ENCODE results near the gene SETBP1.

The SETBP1 gene

GRCh38 chr18:45107425-45107824, 426.7 kb downstream of the SETBP1 start:
- WGBS (ENCODE audit: extremely low coverage, insufficient coverage, insufficient read length) = no CpG with 5 or more reads among the region's 1 CpG
- H3K79me2 ChIP-seq (ENCODE audit: control insufficient read depth, insufficient read depth, low read length, poor library complexity) = no peaks in the 10 kb centered on the region
- no peak overlapping the region for H3K23ac ChIP-seq (ENCODE audit: low read length)
- no peak overlapping the region for H2BK5ac ChIP-seq (ENCODE audit: low read depth, low read length, poor library complexity)
- H4K8ac ChIP-seq (ENCODE audit: low read depth, low read length) = no peak overlapping the region
- H2BK12ac ChIP-seq (ENCODE audit: low read length) = no peak overlapping the region
- H3K9me3 ChIP-seq (ENCODE audit: insufficient read depth, low read depth, low read length) = no peaks in the 10 kb centered on the region
- H3K36me3 ChIP-seq (ENCODE audit: control insufficient read depth in 1 of 2, insufficient read depth in 2 of 2, low read length in 2 of 2) = no peaks in the 10 kb centered on the region
- no peak overlapping the region for H3K9ac ChIP-seq (ENCODE audit: low read length)
- H3K4me2 ChIP-seq (ENCODE audit: low read length) = no peak overlapping the region
- H2BK120ac ChIP-seq (ENCODE audit: insufficient read depth, low read length, poor library complexity) = no peak overlapping the region
- no peak overlapping the region for H2AFZ ChIP-seq (ENCODE audit: insufficient read depth, low read length, poor library complexity)
- no peak overlapping the region for H4K12ac ChIP-seq (ENCODE audit: low read depth, low read length)
- H3K14ac ChIP-seq (ENCODE audit: low read length) = no peak overlapping the region
- peak; percentile 66 to 89 for DNase-seq
- no peaks in the 10 kb centered on the region for H3K4me1 ChIP-seq (ENCODE audit: control insufficient read depth in 1 of 2, insufficient read depth in 2 of 2, low read length in 2 of 2)
- H3K4ac ChIP-seq (ENCODE audit: low read depth, low read length) = no peak overlapping the region
- H3K18ac ChIP-seq (ENCODE audit: low read length) = no peak overlapping the region
- no peak overlapping the region for H2AK5ac ChIP-seq (ENCODE audit: low read length)
- no peak overlapping the region for H3K4me3 ChIP-seq (ENCODE audit: low read depth, low read length)
- no peak overlapping the region for H3K27ac ChIP-seq (ENCODE audit: low read depth, low read length)
- no peaks in the 10 kb centered on the region for H3K79me1 ChIP-seq (ENCODE audit: low read length)
- no peaks in the 10 kb centered on the region for H3K27me3 ChIP-seq (ENCODE audit: insufficient read depth, low read length)
- no peak overlapping the region for H4K91ac ChIP-seq (ENCODE audit: low read depth, low read length)

GRCh38 chr18:45108754-45109153, 428.1 kb downstream of the SETBP1 start:
- Histone ChIP-seq H2AFZ (ENCODE audit: insufficient read depth, low read length, poor library complexity) (no peak overlapping the region), H4K8ac (ENCODE audit: low read depth, low read length) (no peak overlapping the region), H2BK12ac (ENCODE audit: low read length) (no peak overlapping the region), H3K4me3 (ENCODE audit: low read depth, low read length) (no peak overlapping the region), H3K27ac (ENCODE audit: low read depth, low read length) (no peak overlapping the region), H3K23ac (ENCODE audit: low read length) (no peak overlapping the region), H3K79me1 (ENCODE audit: low read length) (no peaks in the 10 kb centered on the region), H3K36me3 (ENCODE audit: control insufficient read depth in 1 of 2, insufficient read depth in 2 of 2, low read length in 2 of 2) (no peaks in the 10 kb centered on the region), H4K12ac (ENCODE audit: low read depth, low read length) (no peak overlapping the region), H3K4me1 (ENCODE audit: control insufficient read depth in 1 of 2, insufficient read depth in 2 of 2, low read length in 2 of 2) (no peaks in the 10 kb centered on the region), H3K4ac (ENCODE audit: low read depth, low read length) (no peak overlapping the region), H2BK120ac (ENCODE audit: insufficient read depth, low read length, poor library complexity) (no peak overlapping the region), H3K27me3 (ENCODE audit: insufficient read depth, low read length) (no peaks in the 10 kb centered on the region), H3K9me3 (ENCODE audit: insufficient read depth, low read depth, low read length) (no peaks in the 10 kb centered on the region), H3K4me2 (ENCODE audit: low read length) (no peak overlapping the region), H4K91ac (ENCODE audit: low read depth, low read length) (no peak overlapping the region), H3K18ac (ENCODE audit: low read length) (no peak overlapping the region), H2AK5ac (ENCODE audit: low read length) (no peak overlapping the region), H3K14ac (ENCODE audit: low read length) (no peak overlapping the region), H3K9ac (ENCODE audit: low read length) (no peak overlapping the region), H2BK5ac (ENCODE audit: low read depth, low read length, poor library complexity) (no peak overlapping the region), H3K79me2 (ENCODE audit: control insufficient read depth, insufficient read depth, low read length, poor library complexity) (no peaks in the 10 kb centered on the region)
- WGBS (ENCODE audit: extremely low coverage, insufficient coverage, insufficient read length) = no CpG with 5 or more reads among the region's 7 CpGs
- DNase-seq = no peak

GRCh38 chr18:45109271-45109670, 428.6 kb downstream of the SETBP1 start:
- Histone ChIP-seq H3K4me3 (ENCODE audit: low read depth, low read length) (no peak overlapping the region), H3K14ac (ENCODE audit: low read length) (no peak overlapping the region), H3K27me3 (ENCODE audit: insufficient read depth, low read length) (no peaks in the 10 kb centered on the region), H3K27ac (ENCODE audit: low read depth, low read length) (no peak overlapping the region), H3K23ac (ENCODE audit: low read length) (no peak overlapping the region), H3K4me2 (ENCODE audit: low read length) (no peak overlapping the region), H2AK5ac (ENCODE audit: low read length) (no peak overlapping the region), H3K9me3 (ENCODE audit: insufficient read depth, low read depth, low read length) (no peaks in the 10 kb centered on the region), H4K91ac (ENCODE audit: low read depth, low read length) (no peak overlapping the region), H4K8ac (ENCODE audit: low read depth, low read length) (no peak overlapping the region), H3K9ac (ENCODE audit: low read length) (no peak overlapping the region), H2BK5ac (ENCODE audit: low read depth, low read length, poor library complexity) (no peak overlapping the region), H2BK12ac (ENCODE audit: low read length) (no peak overlapping the region), H3K36me3 (ENCODE audit: control insufficient read depth in 1 of 2, insufficient read depth in 2 of 2, low read length in 2 of 2) (no peaks in the 10 kb centered on the region), H3K18ac (ENCODE audit: low read length) (no peak overlapping the region), H4K12ac (ENCODE audit: low read depth, low read length) (no peak overlapping the region), H3K79me2 (ENCODE audit: control insufficient read depth, insufficient read depth, low read length, poor library complexity) (no peaks in the 10 kb centered on the region), H3K4me1 (ENCODE audit: control insufficient read depth in 1 of 2, insufficient read depth in 2 of 2, low read length in 2 of 2) (no peaks in the 10 kb centered on the region), H3K4ac (ENCODE audit: low read depth, low read length) (no peak overlapping the region), H3K79me1 (ENCODE audit: low read length) (no peaks in the 10 kb centered on the region), H2AFZ (ENCODE audit: insufficient read depth, low read length, poor library complexity) (no peak overlapping the region), H2BK120ac (ENCODE audit: insufficient read depth, low read length, poor library complexity) (no peak overlapping the region)
- no peak for DNase-seq
- WGBS (ENCODE audit: extremely low coverage, insufficient coverage, insufficient read length) = no CpG with 5 or more reads among the region's 2 CpGs

- Histone ChIP-seq H3K9me3 (ENCODE audit: insufficient read depth, low read depth, low read length) (no peaks in the 10 kb centered on the region), H3K79me1 (ENCODE audit: low read length) (no peaks in the 10 kb centered on the region), H2BK12ac (ENCODE audit: low read length) (no peak overlapping the region), H3K27me3 (ENCODE audit: insufficient read depth, low read length) (no peaks in the 10 kb centered on the region), H3K14ac (ENCODE audit: low read length) (no peak overlapping the region), H3K79me2 (ENCODE audit: control insufficient read depth, insufficient read depth, low read length, poor library complexity) (no peaks in the 10 kb centered on the region), H3K27ac (ENCODE audit: low read depth, low read length) (no peak overlapping the region), H4K8ac (ENCODE audit: low read depth, low read length) (no peak overlapping the region), H3K4me1 (ENCODE audit: control insufficient read depth in 1 of 2, insufficient read depth in 2 of 2, low read length in 2 of 2) (no peaks in the 10 kb centered on the region), H4K12ac (ENCODE audit: low read depth, low read length) (no peak overlapping the region), H3K23ac (ENCODE audit: low read length) (no peak overlapping the region), H4K91ac (ENCODE audit: low read depth, low read length) (no peak overlapping the region), H2AK5ac (ENCODE audit: low read length) (no peak overlapping the region), H2BK5ac (ENCODE audit: low read depth, low read length, poor library complexity) (no peak overlapping the region), H3K4me3 (ENCODE audit: low read depth, low read length) (no peak overlapping the region), H3K36me3 (ENCODE audit: control insufficient read depth in 1 of 2, insufficient read depth in 2 of 2, low read length in 2 of 2) (no peaks in the 10 kb centered on the region), H2AFZ (ENCODE audit: insufficient read depth, low read length, poor library complexity) (no peak overlapping the region), H3K4ac (ENCODE audit: low read depth, low read length) (no peak overlapping the region), H2BK120ac (ENCODE audit: insufficient read depth, low read length, poor library complexity) (no peak overlapping the region), H3K4me2 (ENCODE audit: low read length) (no peak overlapping the region), H3K18ac (ENCODE audit: low read length) (no peak overlapping the region), H3K9ac (ENCODE audit: low read length) (no peak overlapping the region)
- no peak for DNase-seq
These were observed 429.0 kb downstream of the SETBP1 start for GRCh38 chr18:45109706-45110105.
